Measurements from ENCODE around the gene MARK1.
A peak's percentile ranks its signal among the peaks of the same experiment; 100 is the strongest.

Gene MARK1

GRCh38 chr1:220527279-220527907, 543 bp upstream of the MARK1 start:
- no peak for TF ChIP-seq CTCF (IDR thresholded peaks at IDR 0.05; ENCODE audit: insufficient read depth, low read depth, low read length, missing control alignments)
- peak overlapping the region; percentile 45 for H3K4me3 ChIP-seq (ENCODE audit: low read length)
- peak; percentile 32 for DNase-seq (ENCODE audit: low read depth)

GRCh38 chr1:220528679-220529501, 954 bp downstream of the MARK1 start:
- TF ChIP-seq CTCF (IDR thresholded peaks at IDR 0.05; ENCODE audit: insufficient read depth, low read depth, low read length, missing control alignments) = no peak
- peak; percentile 33 for DNase-seq (ENCODE audit: low read depth)
- peak overlapping the region; percentile 82 for H3K4me3 ChIP-seq (ENCODE audit: low read length)

DNA sequence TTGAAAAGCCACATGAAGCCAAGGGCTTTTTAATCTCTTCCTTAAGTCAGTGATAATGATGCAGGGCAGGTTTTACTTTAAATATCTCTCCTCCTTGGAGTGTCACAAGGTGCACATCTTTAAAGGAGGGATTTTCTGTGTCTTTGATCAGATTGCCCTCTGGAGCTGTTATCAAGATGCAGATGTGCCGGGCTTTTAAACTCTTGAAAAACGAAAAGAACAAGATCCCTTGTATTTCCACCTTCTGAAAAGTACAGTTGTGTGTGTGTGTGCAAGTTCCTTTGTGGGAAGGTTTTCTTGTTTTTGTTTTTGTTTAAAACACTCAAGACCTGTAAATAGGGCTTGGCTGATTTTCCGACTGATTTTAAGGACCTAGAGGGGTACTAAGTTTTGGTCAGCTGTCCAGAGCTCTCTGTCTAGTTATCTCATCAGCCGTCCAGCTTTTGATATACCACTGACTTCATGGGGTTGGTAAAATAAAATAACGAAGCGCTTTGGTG, 1.6 kb downstream of the MARK1 start:
- H3K4me3 ChIP-seq (ENCODE audit: low read length) = peak overlapping the region; percentile 82

GRCh38 chr1:220533504-220534109, 5.7 kb downstream of the MARK1 start:
- H3K4me3 ChIP-seq (ENCODE audit: low read length) = no peak overlapping the region
- no peak for TF ChIP-seq CTCF (IDR thresholded peaks at IDR 0.05; ENCODE audit: insufficient read depth, low read depth, low read length, missing control alignments)

More for the DNA sequence above, 1.6 kb downstream of the MARK1 start:
- no peak for TF ChIP-seq CTCF (IDR thresholded peaks at IDR 0.05; ENCODE audit: insufficient read depth, low read depth, low read length, missing control alignments)
- no peak for DNase-seq (ENCODE audit: low read depth)

DNA sequence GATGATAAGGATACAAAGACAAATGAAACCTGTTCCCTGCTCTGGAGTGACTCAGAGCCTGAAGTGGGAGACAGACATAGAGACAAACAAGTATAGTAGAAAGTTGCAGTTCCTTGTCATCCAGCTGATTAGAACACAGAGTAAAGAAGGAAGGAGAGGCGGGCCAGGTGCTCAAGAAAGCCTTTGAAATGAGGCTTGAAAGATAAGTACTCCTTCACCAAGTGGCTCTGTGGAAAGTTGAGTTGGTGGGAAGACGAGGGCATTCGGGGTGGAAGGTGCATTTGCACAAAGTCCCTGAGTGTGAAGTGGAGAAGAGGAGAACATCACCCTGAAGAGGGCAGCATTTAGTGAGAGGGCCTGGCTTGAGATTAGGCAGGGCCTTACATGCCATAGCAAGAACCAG, 17.0 kb downstream of the MARK1 start:
- no peak overlapping the region for H3K4me3 ChIP-seq (ENCODE audit: low read length)
- peak; percentile 60 for DNase-seq (ENCODE audit: low read depth)
- peak; percentile 23 for TF ChIP-seq CTCF (IDR thresholded peaks at IDR 0.05; ENCODE audit: insufficient read depth, low read depth, low read length, missing control alignments)

More at GRCh38 chr1:220533504-220534109, 5.7 kb downstream of the MARK1 start:
- DNase-seq (ENCODE audit: low read depth) = no peak

- DNase-seq (ENCODE audit: low read depth) = no peak
- no peak for TF ChIP-seq CTCF (IDR thresholded peaks at IDR 0.05; ENCODE audit: insufficient read depth, low read depth, low read length, missing control alignments)
Measured at GRCh38 chr1:220550811-220551399, 23.0 kb downstream of the MARK1 start.

More at GRCh38 chr1:220550811-220551399, 23.0 kb downstream of the MARK1 start:
- no peak overlapping the region for H3K4me3 ChIP-seq (ENCODE audit: low read length)

All from epithelial cell of esophagus (primary cell).